ENCODE data around the gene MYO15B.

Gene MYO15B

DNA sequence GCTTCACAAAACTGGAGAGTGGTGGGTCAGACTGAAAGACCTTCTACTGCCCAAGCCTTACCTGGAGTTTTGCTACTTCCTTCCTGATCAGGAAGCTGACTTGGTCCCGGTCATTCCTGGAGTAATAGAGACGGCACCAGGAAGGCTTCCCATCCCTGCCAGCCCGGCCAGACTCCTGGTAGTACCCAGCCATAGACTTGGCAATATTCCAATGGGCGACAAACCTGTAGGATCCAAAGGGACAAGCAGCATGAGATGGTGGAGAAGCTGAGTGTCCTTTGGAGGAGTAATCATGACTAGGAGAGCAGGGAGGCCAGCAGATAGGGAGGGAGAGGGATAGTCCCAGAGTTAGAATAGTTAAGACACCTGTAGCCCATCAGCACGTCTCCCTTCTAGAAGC, 70.6 kb downstream of the MYO15B start:
- Histone ChIP-seq H3K9me2 (replicated peaks; ENCODE audit: control insufficient read depth, low read length) (no peaks in the 10 kb centered on the region), H3K9me3 (ENCODE audit: control insufficient read depth, insufficient read depth, low read length) (no peaks in the 10 kb centered on the region), H3F3A (ENCODE audit: control insufficient read depth, insufficient read depth) (peaks cover 5% of the 10 kb centered on the region), H3K4me3 (ENCODE audit: low read length) (no peak overlapping the region), H3K36me3 (ENCODE audit: control insufficient read depth, low read length) (peaks cover 78% of the 10 kb centered on the region), H3K27ac (ENCODE audit: low read depth, low read length) (peak overlapping the region; percentile 4; the same call in 1 of the 2 replicates), H3K27me3 (ENCODE audit: control insufficient read depth, low read length) (no peaks in the 10 kb centered on the region), H3K4me2 (ENCODE audit: low read length) (no peak overlapping the region), H3K4me1 (ENCODE audit: control insufficient read depth, low read length) (peaks cover 65% of the 10 kb centered on the region), H4K20me1 (ENCODE audit: control insufficient read depth, insufficient read depth, low read depth, low read length) (no peaks in the 10 kb centered on the region), H3K79me2 (ENCODE audit: control insufficient read depth, low read length) (peaks cover 22% of the 10 kb centered on the region)
- TF ChIP-seq, protein P1, sequence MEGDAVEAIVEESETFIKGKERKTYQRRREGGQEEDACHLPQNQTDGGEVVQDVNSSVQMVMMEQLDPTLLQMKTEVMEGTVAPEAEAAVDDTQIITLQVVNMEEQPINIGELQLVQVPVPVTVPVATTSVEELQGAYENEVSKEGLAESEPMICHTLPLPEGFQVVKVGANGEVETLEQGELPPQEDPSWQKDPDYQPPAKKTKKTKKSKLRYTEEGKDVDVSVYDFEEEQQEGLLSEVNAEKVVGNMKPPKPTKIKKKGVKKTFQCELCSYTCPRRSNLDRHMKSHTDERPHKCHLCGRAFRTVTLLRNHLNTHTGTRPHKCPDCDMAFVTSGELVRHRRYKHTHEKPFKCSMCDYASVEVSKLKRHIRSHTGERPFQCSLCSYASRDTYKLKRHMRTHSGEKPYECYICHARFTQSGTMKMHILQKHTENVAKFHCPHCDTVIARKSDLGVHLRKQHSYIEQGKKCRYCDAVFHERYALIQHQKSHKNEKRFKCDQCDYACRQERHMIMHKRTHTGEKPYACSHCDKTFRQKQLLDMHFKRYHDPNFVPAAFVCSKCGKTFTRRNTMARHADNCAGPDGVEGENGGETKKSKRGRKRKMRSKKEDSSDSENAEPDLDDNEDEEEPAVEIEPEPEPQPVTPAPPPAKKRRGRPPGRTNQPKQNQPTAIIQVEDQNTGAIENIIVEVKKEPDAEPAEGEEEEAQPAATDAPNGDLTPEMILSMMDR (IDR thresholded peaks at IDR 0.05; ENCODE audit: low read depth, low read length, poor library complexity, severe bottlenecking) = no peak
- TF ChIP-seq EZH2phosphoT487 (IDR thresholded peaks at IDR 0.05; ENCODE audit: borderline replicate concordance, low read length) = no peak

DNA sequence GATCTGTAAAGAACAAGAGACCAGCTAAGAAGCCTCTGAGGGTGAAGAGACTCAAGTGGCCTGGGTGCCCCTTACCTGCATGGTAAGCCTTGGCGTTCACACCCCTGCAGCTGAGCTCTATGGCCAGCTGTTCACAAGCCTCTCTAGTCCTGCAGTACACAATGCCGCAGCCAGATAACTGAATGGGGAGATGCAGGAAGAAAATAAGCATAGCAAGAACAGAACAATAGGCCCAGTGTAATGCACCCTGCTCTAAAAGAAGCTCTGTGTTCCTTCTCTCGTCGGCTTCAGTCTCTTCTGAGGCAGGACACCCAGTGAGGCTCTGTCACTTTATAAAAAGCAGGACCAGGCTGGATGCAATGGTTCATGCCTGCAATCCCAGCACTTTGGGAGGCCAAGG, 73.9 kb downstream of the MYO15B start:
- H3K79me2 ChIP-seq (ENCODE audit: control insufficient read depth, low read length) = peaks cover 35% of the 10 kb centered on the region
- H3K27me3 ChIP-seq (ENCODE audit: control insufficient read depth, low read length) = no peaks in the 10 kb centered on the region
- TF ChIP-seq, protein P1 (IDR thresholded peaks at IDR 0.05; ENCODE audit: low read depth, low read length, poor library complexity, severe bottlenecking) = no peak
- TF ChIP-seq EZH2phosphoT487 (IDR thresholded peaks at IDR 0.05; ENCODE audit: borderline replicate concordance, low read length) = no peak
- peaks cover 26% of the 10 kb centered on the region for H3F3A ChIP-seq (ENCODE audit: control insufficient read depth, insufficient read depth)
- no peak overlapping the region for H3K4me3 ChIP-seq (ENCODE audit: low read length)
- peaks cover 74% of the 10 kb centered on the region for H3K4me1 ChIP-seq (ENCODE audit: control insufficient read depth, low read length)
- no peak overlapping the region; the same call in 1 of the 2 replicates for H3K4me2 ChIP-seq (ENCODE audit: low read length)
- peaks cover 74% of the 10 kb centered on the region for H3K36me3 ChIP-seq (ENCODE audit: control insufficient read depth, low read length)
- no peaks in the 10 kb centered on the region for H3K9me2 ChIP-seq (replicated peaks; ENCODE audit: control insufficient read depth, low read length)
- no peaks in the 10 kb centered on the region for H4K20me1 ChIP-seq (ENCODE audit: control insufficient read depth, insufficient read depth, low read depth, low read length)
- no peak overlapping the region for H3K27ac ChIP-seq (ENCODE audit: low read depth, low read length)
- no peaks in the 10 kb centered on the region for H3K9me3 ChIP-seq (ENCODE audit: control insufficient read depth, insufficient read depth, low read length)

DNA sequence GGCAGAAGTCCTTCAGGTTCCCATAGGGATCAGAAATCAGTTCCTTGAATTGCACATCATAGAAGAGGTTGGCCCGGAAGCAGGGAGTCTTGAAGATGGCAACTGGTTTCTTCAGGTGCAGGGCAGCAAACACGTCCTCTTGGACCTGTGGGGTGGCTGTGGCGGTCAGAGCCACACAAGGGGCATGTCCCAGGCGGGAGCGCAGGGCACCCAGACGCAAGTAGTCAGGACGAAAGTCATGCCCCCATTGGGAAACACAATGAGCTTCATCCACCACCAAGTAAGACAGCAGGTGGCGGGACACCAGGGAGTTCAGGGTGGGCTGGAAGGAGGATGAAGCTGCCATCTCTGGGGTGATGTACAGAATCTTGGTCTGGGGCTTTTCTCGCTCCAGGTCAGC, 74.9 kb downstream of the MYO15B start:
- H3K36me3 ChIP-seq (ENCODE audit: control insufficient read depth, low read length) = peaks cover 70% of the 10 kb centered on the region

More for the DNA sequence above, 74.9 kb downstream of the MYO15B start:
- peak overlapping the region; percentile 27; the same call in 1 of the 2 replicates for H3K4me2 ChIP-seq (ENCODE audit: low read length)
- no peaks in the 10 kb centered on the region for H3K9me2 ChIP-seq (replicated peaks; ENCODE audit: control insufficient read depth, low read length)
- no peak for TF ChIP-seq EZH2phosphoT487 (IDR thresholded peaks at IDR 0.05; ENCODE audit: borderline replicate concordance, low read length)
- TF ChIP-seq, protein P1 (IDR thresholded peaks at IDR 0.05; ENCODE audit: low read depth, low read length, poor library complexity, severe bottlenecking) = no peak
- H3K27ac ChIP-seq (ENCODE audit: low read depth, low read length) = peak overlapping the region; percentile 98
- peaks cover 74% of the 10 kb centered on the region for H3K4me1 ChIP-seq (ENCODE audit: control insufficient read depth, low read length)
- no peak overlapping the region for H3K4me3 ChIP-seq (ENCODE audit: low read length)
- no peaks in the 10 kb centered on the region for H3K9me3 ChIP-seq (ENCODE audit: control insufficient read depth, insufficient read depth, low read length)
- H3K79me2 ChIP-seq (ENCODE audit: control insufficient read depth, low read length) = peaks cover 45% of the 10 kb centered on the region
- H3K27me3 ChIP-seq (ENCODE audit: control insufficient read depth, low read length) = no peaks in the 10 kb centered on the region
- H3F3A ChIP-seq (ENCODE audit: control insufficient read depth, insufficient read depth) = peaks cover 29% of the 10 kb centered on the region
- H4K20me1 ChIP-seq (ENCODE audit: control insufficient read depth, insufficient read depth, low read depth, low read length) = no peaks in the 10 kb centered on the region

Data from DOHH2 (cell line).